Raji (cell line): ENCODE data around the gene SDK1.

Experiments used
- POLR2A ChIP-seq: IDR thresholded peaks from 2 replicates; pipeline ENCODE4 v1.6.1; 2011; ENCODE audit warnings: low read depth, low read length, control low read depth; ENCODE audit not compliant: insufficient read depth

Gene SDK1

DNA sequence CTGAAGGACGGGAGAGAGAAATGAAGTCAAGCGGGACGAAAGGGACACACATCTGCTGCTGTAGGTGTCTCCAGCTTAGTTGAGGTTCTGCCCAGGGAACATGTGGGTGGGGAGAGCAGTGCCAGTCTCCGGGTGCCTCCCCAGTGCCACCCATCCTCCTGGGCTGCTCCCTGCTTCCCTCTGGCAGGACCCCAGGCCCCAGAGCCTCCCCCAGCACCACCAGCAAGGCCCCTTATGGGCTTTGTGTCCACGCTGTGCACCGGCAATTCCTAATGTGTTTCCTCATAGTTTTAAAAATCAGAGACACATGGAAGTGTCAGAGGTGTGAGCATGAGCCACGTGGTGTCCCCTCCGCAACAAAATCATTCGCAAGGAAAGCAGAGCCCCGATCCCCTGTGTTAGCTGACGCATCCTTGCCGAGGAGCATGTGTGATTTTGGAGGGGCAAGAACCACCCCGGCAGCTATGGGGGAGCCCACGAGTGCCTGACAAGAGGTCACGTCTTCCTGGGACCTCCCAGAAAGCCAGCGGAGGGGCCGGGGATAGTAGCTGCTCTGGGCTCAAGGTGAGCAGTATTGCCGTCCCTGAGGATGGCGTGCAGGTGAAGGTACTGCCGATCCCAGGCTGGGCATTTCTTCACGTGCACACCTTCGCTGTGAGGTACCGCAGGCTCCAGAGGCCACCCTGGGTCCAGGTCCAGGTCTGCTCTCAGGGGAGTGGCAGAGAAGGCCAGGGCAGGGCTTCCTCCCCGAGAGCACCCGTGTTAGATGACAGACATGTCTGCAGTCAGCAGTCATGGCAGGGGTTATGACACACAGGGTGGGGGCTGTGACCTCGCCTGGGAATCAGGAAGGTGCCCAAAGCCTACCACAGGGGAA lies 932.8 kb downstream of the SDK1 start:
- no peak for TF ChIP-seq POLR2A

DNA sequence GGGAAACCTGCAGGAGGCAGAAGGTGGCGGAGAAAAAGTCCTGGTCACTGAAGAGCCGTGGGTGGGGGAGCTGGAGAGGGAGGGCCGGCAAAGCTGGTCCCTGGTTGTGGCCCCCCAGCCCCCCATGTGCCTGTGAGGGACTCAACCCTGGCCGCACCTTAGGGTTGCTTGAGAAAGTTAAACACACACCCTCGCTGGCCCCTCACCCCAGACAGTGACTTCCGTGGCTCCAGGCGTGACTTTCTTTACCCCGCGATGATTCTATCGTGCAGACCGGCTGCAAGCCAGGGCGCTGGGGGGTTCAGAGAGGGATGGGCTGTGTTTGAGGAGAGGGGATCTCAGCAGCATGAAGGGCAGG lies 933.4 kb downstream of the SDK1 start:
- TF ChIP-seq POLR2A: no peak

DNA sequence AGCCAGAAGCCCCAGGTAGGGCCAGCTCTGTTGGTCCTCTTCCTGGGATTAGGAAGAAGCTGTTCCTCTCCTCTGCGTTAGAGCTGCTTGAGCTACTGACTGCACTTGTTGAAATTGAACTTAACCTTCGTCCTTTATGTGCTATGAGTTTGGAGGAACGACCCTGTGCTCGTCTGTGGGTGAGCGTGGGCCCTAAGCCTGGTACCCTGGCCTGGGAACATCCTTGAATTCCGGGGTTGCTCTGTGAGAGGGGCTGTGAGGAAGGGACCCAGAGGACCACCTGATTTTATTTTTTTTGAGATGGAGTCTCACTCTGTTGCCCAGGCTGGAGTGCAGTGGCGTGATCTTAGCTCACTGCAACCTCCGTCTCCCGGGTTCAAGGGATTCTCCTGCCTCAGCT lies 933.8 kb downstream of the SDK1 start:
- no peak for TF ChIP-seq POLR2A

DNA sequence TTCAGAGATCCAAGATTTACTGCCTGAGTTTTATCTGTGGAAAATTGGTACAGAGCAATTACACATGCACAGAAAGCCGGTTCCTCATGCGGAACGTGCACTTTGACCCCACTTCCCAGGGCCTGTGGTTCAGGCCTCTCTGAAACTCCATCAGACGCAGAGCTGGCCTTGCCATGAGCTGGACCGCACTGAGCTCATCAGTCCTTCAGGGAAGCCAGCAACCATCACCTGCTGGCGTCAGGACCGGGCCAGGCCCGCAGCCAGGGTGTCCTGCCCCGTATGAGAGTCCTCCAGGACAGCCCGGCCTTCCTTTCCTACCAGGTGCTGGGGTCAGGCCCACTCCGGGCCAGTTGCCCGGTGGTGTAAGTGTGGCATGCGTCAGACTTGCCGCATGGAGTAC lies 934.5 kb downstream of the SDK1 start:
- TF ChIP-seq POLR2A: no peak

DNA sequence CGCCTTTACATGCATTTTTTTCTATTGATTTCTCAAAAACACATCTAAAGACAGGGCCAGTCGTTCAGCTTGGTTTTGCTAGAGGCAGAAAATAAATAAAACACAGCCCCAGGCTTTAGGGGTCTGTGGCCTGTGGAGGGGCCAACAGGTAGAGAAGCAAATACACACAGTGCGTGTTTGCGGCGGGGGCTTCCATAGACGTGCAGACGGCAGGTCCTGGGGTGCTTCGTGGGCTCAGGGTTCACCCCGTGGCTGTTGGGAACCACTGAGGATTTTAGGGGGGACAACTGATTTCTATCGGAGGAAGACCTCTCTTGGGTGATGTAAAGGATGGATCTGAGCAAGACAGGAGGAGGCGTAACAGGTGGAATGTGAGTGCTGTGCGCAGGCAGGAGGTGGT lies 935.3 kb downstream of the SDK1 start:
- no peak for TF ChIP-seq POLR2A

DNA sequence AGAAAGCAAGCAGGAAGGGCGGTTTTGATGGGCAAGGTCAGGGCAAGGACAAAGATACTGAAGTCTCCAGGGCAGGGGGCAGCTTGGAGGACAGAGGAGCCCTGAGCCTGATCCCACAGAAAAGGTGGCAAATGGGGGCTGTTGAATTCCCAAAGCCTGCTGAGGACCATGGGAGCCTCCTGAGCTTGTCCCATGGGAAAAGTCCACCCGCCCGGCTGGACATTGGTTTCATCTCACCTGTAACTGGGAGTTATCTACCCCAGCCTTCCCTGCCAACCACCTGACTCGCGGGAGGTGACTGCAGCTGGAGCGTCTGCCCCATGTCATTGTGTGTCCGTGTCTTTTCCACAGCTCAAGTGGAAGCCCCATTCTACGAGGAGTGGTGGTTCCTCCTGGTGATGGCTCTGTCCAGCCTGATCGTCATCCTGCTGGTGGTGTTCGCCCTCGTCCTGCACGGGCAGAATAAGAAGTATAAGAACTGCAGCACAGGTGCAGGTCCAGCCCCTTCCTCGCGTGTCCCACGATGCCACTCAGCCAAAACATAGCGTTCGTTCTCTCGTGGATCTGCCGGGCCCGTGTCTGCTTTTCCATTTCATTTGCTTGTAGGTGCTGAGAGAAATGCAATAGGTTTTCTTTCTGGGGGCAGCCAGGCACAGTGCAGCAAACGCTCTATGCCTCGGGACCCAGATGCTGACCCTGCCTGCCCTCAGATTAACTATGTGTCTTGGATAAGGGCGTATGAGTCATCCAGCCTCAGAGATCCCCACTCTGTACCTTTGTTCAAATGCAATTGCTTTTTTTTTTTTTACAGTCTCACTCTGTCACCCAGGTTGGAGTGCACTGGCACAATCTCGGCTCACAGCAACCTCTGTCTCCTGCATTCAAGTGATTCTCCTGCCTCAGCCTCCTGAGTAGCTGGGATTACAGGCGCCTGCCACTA lies 936.5 kb downstream of the SDK1 start:
- TF ChIP-seq POLR2A: no peak

DNA sequence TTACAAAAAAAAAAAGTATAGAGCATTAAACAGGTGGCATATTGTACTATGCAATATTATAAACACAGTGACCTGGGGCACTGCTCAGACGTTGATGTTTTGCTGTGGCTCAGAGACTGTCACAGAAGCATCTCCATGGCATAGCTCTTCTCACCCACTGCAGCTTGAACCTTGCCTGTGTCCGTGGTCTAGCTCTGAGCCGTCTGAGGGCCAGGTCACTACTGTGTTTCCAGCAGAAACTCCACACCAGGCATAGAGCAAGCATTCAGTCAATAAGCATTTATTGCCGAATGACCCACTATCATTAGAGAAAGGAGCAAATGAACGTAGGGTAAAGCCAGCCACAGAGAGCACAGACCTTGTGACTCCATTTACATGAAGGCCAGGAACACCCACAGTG lies 937.8 kb downstream of the SDK1 start:
- no peak for TF ChIP-seq POLR2A

DNA sequence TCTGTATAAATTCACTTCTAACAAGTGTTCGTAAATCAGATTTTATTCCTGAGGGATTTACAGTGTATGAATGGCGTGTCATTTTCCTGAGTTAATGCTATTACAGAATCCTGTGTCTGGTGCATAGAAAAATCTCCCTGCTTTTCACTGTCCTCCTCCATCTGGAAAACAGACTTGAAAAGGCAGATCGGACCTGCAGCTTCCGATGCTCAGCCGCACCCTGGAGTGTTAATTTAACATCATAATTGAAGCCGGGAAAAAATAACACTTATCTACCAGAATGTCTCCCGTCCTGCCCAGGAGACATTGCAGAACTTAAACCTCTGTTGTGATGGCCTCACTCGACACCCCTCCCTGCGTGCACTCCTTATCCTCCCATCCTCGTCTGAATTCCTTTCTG lies 939.0 kb downstream of the SDK1 start:
- no peak for TF ChIP-seq POLR2A

DNA sequence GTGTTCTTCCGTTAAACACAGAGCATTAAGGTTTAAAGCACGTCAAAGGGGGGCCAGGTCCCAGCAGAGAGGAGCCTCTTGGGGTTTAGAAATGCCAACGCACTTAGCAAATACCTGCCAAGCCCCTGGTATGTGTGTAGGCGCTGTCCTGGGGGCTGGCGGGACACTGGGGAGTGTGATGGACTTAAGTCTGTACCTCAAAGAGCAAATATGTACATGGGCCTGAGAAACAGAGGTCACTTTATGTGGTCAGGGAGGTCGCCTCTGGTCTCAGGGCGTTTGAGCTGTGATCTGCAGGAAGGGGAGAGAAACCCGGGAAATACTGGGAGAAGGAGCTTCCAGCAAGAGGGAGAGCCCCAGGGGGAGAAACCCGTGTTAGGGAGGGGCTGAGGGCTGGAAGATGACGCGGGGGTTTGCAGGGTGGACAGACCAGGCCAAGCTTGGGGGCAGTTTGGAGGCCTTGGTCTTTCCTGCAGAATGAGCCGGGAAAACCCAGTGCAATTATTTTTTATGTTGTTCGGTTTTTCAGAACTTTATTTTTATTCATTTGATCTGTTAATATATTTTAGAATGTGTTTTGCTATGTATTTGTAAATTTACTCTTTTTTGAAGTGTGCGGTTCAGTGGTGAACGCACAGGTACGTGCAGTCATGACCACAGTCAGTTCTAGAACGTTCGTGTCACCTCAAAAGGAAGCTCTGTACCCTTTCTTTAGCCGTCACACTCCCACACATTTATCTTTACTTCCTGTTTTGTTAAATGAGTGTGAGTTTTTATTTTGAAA lies 939.7 kb downstream of the SDK1 start:
- TF ChIP-seq POLR2A: no peak

DNA sequence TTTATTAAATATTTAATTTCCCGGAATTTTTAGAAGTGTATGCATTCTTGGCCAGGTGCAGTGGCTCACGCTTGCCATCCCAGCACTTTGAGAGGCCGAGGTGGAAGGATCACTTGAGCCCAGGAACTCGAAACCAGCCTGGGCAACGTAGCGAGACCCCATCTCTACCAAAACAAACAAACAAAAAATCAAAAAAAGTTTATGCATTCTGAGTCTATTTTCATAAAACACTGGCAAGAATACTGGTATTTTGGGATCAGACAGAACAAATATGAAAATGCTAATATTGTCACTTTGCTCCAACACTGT lies 940.2 kb downstream of the SDK1 start:
- TF ChIP-seq POLR2A: no peak

DNA sequence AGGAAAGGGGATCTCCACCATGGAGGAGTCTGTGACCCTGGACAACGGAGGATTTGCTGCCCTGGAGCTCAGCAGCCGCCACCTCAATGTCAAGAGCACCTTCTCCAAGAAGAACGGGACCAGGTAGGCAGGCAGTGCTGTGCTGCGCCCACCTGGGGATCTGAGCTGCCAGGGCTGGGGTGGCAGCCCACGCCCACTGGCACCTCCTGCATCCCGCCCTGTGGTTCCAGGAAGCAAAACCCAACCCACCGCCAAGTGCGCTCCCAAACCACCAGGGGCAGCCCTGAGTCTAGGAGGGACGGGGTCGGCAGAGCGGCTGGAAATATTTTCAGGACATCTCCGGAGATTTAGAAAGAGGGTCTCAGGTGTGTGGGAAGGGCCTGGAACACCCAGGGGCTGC lies 940.7 kb downstream of the SDK1 start:
- no peak for TF ChIP-seq POLR2A

DNA sequence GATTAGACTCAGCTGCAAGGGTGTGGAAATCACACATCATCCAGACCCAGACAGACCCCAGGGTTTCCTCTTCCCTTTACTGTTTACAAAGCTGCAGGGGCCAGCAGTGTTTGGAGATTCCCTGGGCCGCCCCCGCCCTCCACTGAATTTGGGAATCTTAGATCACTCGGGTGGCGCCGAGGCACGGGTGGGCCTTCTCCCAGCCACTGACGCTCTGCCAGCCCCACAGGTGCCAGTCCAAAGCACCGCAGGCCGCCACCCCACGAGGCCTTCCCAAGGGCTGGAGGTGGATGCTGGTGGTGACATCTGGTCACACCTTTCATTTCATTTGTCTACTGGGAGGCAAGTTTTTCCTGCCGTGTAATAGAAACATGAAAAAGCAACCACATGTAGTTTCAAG lies 941.7 kb downstream of the SDK1 start:
- TF ChIP-seq POLR2A: no peak

DNA sequence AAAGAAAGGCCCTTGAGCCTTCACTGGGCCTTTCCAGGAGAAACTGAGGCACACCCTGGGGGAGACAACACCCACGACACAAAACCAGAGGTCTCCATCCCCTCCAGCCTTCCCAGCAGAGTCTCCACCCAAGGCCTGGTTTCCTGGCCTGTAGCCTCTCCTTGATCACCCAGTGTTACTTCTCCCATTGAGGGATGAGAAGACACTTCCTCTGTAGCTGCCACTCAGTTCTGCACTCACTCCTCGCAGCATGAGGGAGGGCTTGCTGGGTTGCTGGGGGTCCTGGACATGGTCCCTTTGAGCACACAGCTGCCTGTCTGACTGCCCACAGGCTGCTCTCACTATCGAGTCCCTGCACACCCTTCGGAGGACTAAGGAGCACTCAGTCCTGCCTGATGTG lies 943.0 kb downstream of the SDK1 start:
- no peak for TF ChIP-seq POLR2A

DNA sequence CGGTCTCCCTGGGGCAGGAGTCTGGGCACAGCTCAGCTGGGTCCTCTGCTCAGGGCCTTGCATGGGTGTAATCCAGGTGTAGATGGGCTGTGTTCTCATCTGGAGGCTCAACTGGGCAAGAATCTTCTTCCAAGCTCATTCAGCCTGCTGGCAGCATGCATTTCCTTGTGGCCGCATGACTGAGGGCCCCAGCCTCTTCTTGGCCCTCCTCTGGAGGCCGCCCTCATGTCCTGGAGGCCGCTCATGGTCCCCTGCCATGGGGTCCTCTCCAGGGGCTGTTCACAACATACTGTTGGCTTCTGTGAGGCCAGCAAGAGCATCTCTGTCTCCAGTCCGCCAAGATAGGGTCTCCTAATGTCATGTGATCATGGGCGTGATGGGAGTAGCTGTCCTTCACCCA lies 943.6 kb downstream of the SDK1 start:
- TF ChIP-seq POLR2A: no peak

DNA sequence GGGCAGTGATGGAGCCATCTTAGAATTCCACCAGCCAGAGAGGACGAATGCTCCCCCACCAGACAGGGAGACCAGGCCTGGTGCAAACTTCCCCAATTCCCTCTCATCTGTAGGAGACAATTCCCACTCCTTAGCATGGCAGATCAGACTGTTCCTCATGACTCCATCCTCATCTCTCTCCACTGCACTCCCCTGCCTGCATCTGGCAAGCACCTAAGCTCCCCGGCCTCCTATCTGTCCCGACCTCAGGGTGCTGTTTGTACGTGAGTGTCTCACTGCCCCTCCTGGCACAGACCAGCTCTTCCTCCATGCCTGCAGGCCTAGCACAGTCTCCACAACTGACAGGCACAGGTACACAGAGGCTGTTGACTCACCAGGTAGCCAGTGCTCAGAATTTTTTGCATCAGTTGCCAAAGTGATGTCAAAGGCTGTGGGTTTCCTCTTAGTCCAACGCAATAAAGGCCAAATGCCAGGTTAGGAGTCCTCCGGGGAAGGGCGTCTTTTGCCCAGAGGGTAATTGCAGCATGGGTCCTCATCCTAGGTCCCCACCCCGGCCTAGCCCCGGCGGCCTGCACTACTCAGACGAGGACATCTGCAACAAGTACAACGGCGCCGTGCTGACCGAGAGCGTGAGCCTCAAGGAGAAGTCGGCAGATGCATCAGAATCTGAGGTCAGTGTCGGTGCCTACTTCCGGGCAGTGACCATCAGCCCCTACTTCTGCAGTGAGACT lies 944.2 kb downstream of the SDK1 start:
- no peak for TF ChIP-seq POLR2A
